IPS DF 6.9 (cell line): Measurements from ENCODE around the gene REST.

Experiments
- DNase-seq: peaks from one replicate; pipeline ENCODE4 v3.0.0-alpha.2; 2013; ENCODE audit warnings: low read depth, low spot score
- H3K27ac ChIP-seq: one replicate; pipeline ENCODE4 v1.5.1; 2013; ENCODE audit warnings: low read length, control low read depth
- H3K27me3 ChIP-seq: 2 replicates; pipeline ENCODE4 v1.6.1; 2013; ENCODE audit warnings: mild to moderate bottlenecking, low read length; ENCODE audit not compliant: control insufficient read depth, insufficient read depth
- H3K36me3 ChIP-seq: 2 replicates; pipeline ENCODE4 v1.6.1; 2013; ENCODE audit warnings: low read length; ENCODE audit not compliant: control insufficient read depth, insufficient read depth
- H3K4me1 ChIP-seq: 2 replicates; pipeline ENCODE4 v1.6.1; 2013; ENCODE audit warnings: low read length; ENCODE audit not compliant: control insufficient read depth, insufficient read depth
- H3K4me3 ChIP-seq: 2 replicates; pipeline ENCODE4 v1.5.1; 2013; ENCODE audit warnings: mild to moderate bottlenecking, low read length
- H3K9me3 ChIP-seq: 2 replicates; pipeline ENCODE4 v1.6.1; 2013; ENCODE audit warnings: low read length, inconsistent platforms; ENCODE audit not compliant: control insufficient read depth, insufficient read depth
- WGBS: extraction: QIAGEN DNeasy Blood & Tissue Kit; methylation state at CpG from one replicate; pipeline ENCODE4 v1.1.7; 2013; ENCODE audit warnings: mixed read lengths, missing lambda C conversion rate; ENCODE audit not compliant: insufficient read length, insufficient coverage; 5-methylcytosine and 5-hydroxymethylcytosine counted together

REST gene

GRCh38 chr4:56940971-56941370, 33.3 kb downstream of the REST start:
- H3K36me3 ChIP-seq, result no peaks in the 10 kb centered on the region
- H3K4me3 ChIP-seq, result no peak overlapping the region
- H3K9me3 ChIP-seq, result no peaks in the 10 kb centered on the region
- no peak overlapping the region for H3K27ac ChIP-seq
- DNase-seq, result no peak
- no peaks in the 10 kb centered on the region for H3K27me3 ChIP-seq
- no peaks in the 10 kb centered on the region for H3K4me1 ChIP-seq

GRCh38 chr4:56941403-56941802, 33.7 kb downstream of the REST start:
- Histone ChIP-seq H3K4me1 (no peaks in the 10 kb centered on the region), H3K36me3 (no peaks in the 10 kb centered on the region), H3K27me3 (no peaks in the 10 kb centered on the region), H3K4me3 (no peak overlapping the region), H3K27ac (no peak overlapping the region), H3K9me3 (no peaks in the 10 kb centered on the region)
- no peak for DNase-seq
- WGBS, result no CpG with 5 or more reads among the region's 3 CpGs

DNA sequence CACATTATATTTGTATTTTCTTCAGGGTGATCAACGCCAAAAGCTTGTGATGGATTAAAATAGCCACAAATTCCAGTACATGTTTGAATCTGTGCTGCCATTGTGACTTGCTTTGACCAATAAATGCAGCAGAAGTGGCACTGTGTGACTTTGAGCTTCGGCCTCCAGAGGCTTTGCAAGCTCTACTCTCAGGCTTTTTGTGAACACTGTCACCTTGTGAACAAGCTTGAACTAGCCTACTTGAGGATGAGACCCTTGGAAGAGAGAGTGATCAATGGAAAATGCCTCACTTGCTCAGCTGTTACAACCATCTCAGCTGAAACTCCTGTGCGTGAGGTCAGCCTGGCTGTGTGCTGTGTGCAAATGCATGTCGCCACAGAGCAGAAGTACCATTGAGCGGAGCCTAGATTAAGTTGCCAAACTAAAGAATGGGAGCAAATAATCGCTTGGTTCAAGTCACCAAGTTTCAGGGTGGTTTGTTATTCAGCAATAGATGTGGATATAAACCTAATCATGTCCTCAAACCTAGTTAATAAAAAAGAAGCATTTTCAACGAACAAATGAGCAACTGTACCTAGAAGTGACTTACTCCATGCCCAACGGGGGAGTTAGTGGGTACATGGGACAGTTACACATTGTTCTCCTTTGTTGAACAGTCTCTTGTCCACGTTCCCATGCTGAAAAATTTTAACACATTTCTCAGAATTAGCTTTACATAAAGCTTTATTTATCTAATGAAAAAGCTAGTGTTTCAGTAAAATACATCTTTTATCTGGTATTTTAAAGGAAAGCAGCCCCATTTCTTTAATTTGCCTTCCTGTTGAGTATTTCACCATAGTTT, 46.2 kb downstream of the REST start:
- H3K4me1 ChIP-seq, result no peaks in the 10 kb centered on the region
- DNase-seq, result no peak
- H3K9me3 ChIP-seq, result no peaks in the 10 kb centered on the region
- H3K27ac ChIP-seq, result no peak overlapping the region
- no peak overlapping the region for H3K4me3 ChIP-seq
- peaks cover 2% of the 10 kb centered on the region; the same call in 1 of the 2 replicates for H3K27me3 ChIP-seq
- no CpG with 5 or more reads among the region's 9 CpGs for WGBS
- H3K36me3 ChIP-seq, result no peaks in the 10 kb centered on the region

- Histone ChIP-seq H3K36me3 (peaks cover 2% of the 10 kb centered on the region; the same call in 1 of the 2 replicates), H3K27ac (no peak overlapping the region), H3K4me3 (no peak overlapping the region), H3K9me3 (no peaks in the 10 kb centered on the region), H3K27me3 (no peaks in the 10 kb centered on the region), H3K4me1 (no peaks in the 10 kb centered on the region)
- no CpG with 5 or more reads among the region's 7 CpGs for WGBS
- no peak for DNase-seq
Measured at GRCh38 chr4:56958111-56958517, 50.4 kb downstream of the REST start.

DNA sequence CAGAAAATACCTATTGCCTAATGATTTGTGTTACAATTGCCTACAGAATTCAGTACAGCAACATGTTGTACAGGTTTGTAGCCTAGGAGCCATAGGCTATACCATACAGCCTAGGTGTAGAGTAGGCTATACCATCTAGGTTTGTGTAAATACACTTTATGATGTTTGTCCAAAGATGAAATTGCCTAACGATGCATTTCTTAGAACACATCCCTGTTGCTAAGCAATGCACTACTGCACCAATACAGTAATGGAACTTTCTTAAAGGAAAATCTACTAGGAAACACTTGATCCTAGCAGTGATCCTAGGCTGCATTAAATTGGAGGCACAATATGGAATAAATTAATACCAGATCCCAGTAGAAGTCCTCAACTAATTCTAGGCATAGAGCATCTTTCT, 51.4 kb downstream of the REST start:
- no CpG with 5 or more reads among the region's 1 CpG for WGBS

GRCh38 chr4:56961107-56961500, 53.4 kb downstream of the REST start:
- DNase-seq, result no peak
- Histone ChIP-seq H3K4me3 (no peak overlapping the region), H3K36me3 (peaks cover 2% of the 10 kb centered on the region; the same call in 1 of the 2 replicates), H3K27me3 (no peaks in the 10 kb centered on the region), H3K9me3 (no peaks in the 10 kb centered on the region), H3K27ac (no peak overlapping the region), H3K4me1 (no peaks in the 10 kb centered on the region)
- no CpG with 5 or more reads among the region's 2 CpGs for WGBS

More for the DNA sequence above, 51.4 kb downstream of the REST start:
- H3K4me3 ChIP-seq, result no peak overlapping the region
- no peaks in the 10 kb centered on the region for H3K4me1 ChIP-seq
- peaks cover 2% of the 10 kb centered on the region; the same call in 1 of the 2 replicates for H3K36me3 ChIP-seq
- no peaks in the 10 kb centered on the region for H3K27me3 ChIP-seq
- no peak overlapping the region for H3K27ac ChIP-seq
- no peak for DNase-seq
- H3K9me3 ChIP-seq, result no peaks in the 10 kb centered on the region

DNA sequence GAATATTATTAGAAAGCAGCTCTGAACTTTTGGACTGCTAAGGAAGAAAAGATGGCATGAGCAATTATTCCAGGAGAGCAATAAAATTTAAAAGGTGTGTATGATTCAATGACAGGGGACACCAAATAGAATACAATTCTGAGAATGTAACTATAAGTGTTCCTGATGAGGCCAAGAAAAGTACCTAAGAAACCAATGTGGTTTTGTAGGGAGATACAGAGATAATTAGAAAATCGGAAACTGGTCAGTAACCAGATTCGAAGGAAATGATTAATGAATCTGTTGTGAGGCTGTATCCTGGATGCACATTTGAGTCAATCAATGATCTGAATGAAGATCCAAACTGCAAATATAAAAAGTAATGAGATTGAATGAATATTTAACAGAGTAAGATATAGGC, 63.7 kb downstream of the REST start:
- H3K36me3 ChIP-seq, result peaks cover 8% of the 10 kb centered on the region; the same call in 1 of the 2 replicates
- H3K27ac ChIP-seq, result no peak overlapping the region
- H3K4me1 ChIP-seq, result no peaks in the 10 kb centered on the region
- no peaks in the 10 kb centered on the region for H3K9me3 ChIP-seq
- no peak overlapping the region for H3K4me3 ChIP-seq
- no peaks in the 10 kb centered on the region for H3K27me3 ChIP-seq
- no CpG with 5 or more reads among the region's 2 CpGs for WGBS
- no peak for DNase-seq

DNA sequence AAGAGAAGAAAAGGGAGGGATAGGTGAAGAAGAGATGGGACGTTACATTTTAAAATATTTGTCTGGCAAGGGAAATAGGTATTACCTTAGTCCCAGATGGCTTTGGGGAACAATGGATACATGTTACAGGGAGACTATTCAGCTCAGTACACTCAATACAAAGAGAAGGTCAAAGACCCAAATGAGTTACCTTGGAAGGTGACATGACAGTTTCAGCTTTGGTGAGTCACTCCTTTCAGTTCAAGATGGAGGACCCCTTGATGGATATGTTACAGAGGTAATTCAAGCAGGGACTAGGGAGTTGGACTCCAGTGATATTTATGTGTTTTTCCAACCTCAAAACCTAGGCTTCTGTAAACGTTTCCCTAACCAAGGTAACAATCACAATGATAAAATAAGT, 64.7 kb downstream of the REST start:
- Histone ChIP-seq H3K27me3 (no peaks in the 10 kb centered on the region), H3K4me3 (no peak overlapping the region), H3K4me1 (no peaks in the 10 kb centered on the region), H3K36me3 (peaks cover 6% of the 10 kb centered on the region; the same call in 1 of the 2 replicates), H3K27ac (no peak overlapping the region), H3K9me3 (no peaks in the 10 kb centered on the region)
- no peak for DNase-seq
- 100% methylated on average over 1 of the region's 2 CpGs for WGBS

DNA sequence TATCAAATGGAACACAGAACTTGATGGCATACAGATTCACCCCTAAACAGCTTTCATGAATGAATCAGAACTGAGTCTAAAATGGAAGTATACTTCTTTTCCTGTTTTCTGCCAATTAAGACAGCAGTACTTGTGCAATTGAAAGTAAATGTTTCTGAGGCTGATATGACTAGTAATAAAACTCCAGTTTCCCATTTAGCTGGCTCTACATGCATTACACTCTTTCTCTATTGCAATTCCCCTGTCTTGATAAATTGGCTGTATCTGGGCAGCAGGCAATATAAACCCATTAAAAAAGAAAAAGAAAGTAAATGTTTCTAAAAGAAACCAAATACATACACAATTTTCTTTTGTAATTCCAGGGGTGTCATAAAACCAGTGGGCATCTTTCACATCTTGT, 65.1 kb downstream of the REST start:
- H3K9me3 ChIP-seq, result no peaks in the 10 kb centered on the region
- H3K27me3 ChIP-seq, result no peaks in the 10 kb centered on the region
- H3K27ac ChIP-seq, result no peak overlapping the region
- peaks cover 6% of the 10 kb centered on the region; the same call in 1 of the 2 replicates for H3K36me3 ChIP-seq
- no peak overlapping the region for H3K4me3 ChIP-seq
- H3K4me1 ChIP-seq, result no peaks in the 10 kb centered on the region
- DNase-seq, result no peak

DNA sequence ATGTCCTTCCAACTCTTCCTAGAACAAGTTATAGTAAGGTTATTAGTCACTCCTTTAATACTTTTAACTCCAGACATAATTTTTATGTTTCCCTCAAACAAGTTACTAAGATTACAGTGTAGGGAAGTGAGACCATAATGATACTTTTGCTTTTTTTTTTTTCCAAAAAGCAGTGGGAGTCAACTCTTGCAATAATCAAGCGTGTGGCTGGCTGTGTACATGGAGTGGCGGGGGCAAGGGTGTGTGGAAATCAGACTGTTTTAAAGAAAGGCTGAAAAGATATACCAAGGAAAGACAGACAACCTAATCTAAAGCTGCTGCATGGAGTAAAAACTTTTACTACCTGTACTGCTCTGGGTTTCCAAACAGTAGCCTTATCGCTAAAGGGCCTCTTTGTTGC, 65.6 kb downstream of the REST start:
- peaks cover 6% of the 10 kb centered on the region; the same call in 1 of the 2 replicates for H3K36me3 ChIP-seq
- H3K27me3 ChIP-seq, result no peaks in the 10 kb centered on the region
- H3K4me1 ChIP-seq, result no peaks in the 10 kb centered on the region
- no peak overlapping the region for H3K27ac ChIP-seq
- no peaks in the 10 kb centered on the region for H3K9me3 ChIP-seq
- no peak for DNase-seq
- H3K4me3 ChIP-seq, result no peak overlapping the region
- WGBS, result no CpG with 5 or more reads among the region's 3 CpGs

DNA sequence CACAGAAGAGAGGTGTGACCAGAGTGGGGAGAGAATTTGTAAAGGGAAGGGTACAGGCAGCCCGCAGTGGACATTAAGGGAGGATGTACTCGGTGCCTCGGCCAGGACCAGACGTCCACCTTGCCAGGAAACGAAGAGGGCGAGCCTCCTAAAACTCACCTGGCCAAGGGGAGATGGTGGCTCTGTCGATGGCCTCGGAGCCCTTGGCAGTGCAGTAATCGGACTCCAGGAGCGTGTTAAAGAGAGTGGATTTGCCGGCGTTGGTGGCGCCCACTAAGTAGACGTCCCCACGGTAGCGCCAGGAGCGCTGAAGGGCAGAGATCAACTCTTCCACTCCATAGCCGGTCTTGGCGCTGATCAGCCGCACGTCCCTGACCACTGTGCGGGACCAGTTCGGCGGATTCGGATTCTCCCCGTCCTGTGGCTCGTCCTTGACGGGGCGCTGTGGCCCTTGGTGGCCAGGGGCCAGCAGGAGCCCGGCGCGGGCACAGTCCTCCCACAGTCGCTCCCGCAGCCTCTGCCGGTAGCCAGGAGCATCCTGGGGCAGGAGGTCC, 68.7 kb downstream of the REST start:
- H3K4me3 ChIP-seq, result peak overlapping the region; percentile 73
- DNase-seq, result no peak

More for the DNA sequence above, 68.7 kb downstream of the REST start:
- Histone ChIP-seq H3K4me1 (no peaks in the 10 kb centered on the region), H3K36me3 (no peaks in the 10 kb centered on the region), H3K9me3 (no peaks in the 10 kb centered on the region), H3K27me3 (no peaks in the 10 kb centered on the region), H3K27ac (no peak overlapping the region)
- no CpG with 5 or more reads among the region's 35 CpGs for WGBS
